GM10248 (cell line): Measurements from ENCODE around the gene CCDC85C.

Experiments used
- CTCF ChIA-PET: fragments of 300-600 bp; sonication (Branson Sonifier 250); formaldehyde crosslinking; extraction: SDS; loops from one replicate; lab custom pipeline; 2021; ENCODE audit warnings: antibody characterized with exemption; lab: Yijun Ruan, JAX
- POLR2A ChIA-PET: fragments of 350-650 bp; sonication (Branson Sonifier 250); formaldehyde crosslinking; extraction: SDS; loops from one replicate; lab custom pipeline; 2020; ENCODE audit warnings: antibody characterized with exemption; lab: Yijun Ruan, JAX
- DNase-seq: peaks from one replicate; pipeline ENCODE4 v3.0.0; 2012; ENCODE audit errors: extremely low spot score
- TF ChIP-seq, protein P1 (sequence below): IDR thresholded peaks from 2 replicates; pipeline ENCODE4 v1.5.1; 2012; ENCODE audit warnings: mild to moderate bottlenecking, low read depth; ENCODE audit errors: extremely low read depth, missing control alignments, control extremely low read depth

Gene CCDC85C

DNA sequence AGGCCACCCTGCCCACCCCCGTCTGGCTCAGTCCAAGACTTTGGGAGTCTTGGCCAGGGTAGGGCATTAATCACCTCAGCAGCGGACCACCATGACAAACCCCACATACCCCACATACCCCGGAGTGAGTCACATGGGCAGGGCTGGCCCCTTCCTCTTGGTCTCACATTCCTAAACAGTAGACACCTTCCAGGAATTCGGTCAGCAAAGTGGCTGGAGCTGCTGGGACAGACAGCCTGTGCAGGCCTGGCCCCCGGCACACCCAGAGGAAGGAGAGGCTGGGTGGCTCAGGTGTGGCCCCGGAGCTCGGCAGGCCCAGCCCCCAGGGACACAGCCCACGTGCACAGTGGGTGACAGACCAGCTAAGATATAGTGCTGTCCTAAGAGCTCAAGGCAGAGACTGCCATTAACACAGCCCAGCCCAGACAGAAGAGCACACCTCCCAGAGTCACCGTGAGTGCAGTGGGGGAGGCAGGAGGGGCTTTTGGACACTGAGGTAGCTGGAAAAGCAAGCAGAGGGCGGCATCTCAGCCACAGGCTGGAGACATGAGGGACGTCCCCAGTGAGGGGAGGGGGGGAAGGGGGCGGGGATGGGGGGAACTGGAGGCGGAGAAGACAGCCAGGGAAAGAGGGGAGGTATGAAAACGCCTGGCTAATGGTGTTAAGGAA is 24.0 kb downstream of the CCDC85C start:
- TF ChIP-seq, protein P1, sequence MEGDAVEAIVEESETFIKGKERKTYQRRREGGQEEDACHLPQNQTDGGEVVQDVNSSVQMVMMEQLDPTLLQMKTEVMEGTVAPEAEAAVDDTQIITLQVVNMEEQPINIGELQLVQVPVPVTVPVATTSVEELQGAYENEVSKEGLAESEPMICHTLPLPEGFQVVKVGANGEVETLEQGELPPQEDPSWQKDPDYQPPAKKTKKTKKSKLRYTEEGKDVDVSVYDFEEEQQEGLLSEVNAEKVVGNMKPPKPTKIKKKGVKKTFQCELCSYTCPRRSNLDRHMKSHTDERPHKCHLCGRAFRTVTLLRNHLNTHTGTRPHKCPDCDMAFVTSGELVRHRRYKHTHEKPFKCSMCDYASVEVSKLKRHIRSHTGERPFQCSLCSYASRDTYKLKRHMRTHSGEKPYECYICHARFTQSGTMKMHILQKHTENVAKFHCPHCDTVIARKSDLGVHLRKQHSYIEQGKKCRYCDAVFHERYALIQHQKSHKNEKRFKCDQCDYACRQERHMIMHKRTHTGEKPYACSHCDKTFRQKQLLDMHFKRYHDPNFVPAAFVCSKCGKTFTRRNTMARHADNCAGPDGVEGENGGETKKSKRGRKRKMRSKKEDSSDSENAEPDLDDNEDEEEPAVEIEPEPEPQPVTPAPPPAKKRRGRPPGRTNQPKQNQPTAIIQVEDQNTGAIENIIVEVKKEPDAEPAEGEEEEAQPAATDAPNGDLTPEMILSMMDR: no peak
- CTCF ChIA-PET: interaction anchor here (0.9 kb wide), 1 partner anchor 21 kb away, joined by 3 read pairs; no protein-coding TSS in a partner anchor
- DNase-seq: no peak
- POLR2A ChIA-PET: no interaction called here

DNA sequence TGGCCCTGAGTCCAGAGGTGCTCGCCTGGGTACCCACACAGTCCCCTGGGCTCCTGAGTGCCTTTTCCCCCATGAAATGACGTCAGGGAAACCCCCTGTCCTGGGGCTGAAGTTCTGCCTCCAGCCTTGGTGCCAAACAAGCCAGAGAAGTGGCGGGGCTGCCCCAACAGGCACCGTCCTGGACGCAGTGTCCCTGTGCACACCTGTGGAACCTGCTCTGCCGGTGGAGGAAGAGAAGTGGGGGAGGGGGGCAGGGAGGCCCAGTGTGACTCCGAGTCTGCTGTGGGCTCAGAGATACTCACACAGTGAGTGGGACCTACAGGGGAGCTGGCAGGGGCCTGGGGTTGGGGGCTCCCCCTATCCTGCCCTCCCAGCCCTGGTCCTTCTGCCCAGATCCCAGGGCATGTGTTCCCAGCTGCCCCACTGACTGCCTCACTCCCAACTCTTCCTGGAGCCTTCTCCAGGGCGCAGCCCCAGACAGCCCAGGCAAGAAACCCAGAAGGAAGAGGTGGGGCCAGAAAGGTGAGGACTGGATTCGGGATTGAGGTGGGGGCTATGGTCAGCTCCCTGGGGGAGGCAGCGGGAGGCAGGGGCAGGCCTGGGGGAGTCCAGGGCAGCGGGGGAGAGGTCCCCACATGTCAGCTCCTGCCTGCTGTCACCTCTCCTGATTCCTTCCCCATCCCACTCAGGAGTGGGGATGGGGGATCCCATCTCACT is 24.7 kb downstream of the CCDC85C start:
- ChIA-PET POLR2A (no interaction called here), CTCF (interaction anchor here (0.9 kb wide), 1 partner anchor 22 kb away, joined by 3 read pairs; no protein-coding TSS in a partner anchor)
- TF ChIP-seq, protein P1: no peak
- DNase-seq: no peak

DNA sequence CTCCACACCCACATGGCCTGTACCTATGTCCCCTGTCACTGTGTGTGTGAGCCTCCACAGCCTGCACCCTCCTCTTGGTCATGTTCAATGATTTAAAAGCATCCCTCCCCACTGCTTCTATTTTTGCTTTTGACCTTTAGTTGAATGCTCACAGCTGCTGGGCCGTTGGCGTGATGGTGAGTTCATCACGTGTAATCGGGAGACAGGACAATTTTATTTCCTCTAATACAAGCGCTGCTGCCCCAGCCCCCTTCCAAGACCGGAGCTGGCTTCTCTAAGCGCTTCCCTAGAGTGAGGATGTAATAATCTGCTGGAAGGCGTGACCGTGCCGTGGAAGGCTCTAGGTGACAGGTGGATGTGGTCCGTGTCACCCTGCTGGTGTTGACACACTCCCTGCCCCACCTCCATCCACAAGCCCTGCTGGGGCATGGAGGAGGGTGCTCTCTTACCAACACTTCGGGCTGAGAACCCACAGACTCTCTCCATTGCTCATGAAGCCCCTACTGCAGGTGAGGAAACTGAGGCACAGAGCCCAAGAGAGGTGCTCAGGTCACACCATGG is 25.4 kb downstream of the CCDC85C start:
- DNase-seq: no peak
- ChIA-PET CTCF (no interaction called here), POLR2A (no interaction called here)

DNA sequence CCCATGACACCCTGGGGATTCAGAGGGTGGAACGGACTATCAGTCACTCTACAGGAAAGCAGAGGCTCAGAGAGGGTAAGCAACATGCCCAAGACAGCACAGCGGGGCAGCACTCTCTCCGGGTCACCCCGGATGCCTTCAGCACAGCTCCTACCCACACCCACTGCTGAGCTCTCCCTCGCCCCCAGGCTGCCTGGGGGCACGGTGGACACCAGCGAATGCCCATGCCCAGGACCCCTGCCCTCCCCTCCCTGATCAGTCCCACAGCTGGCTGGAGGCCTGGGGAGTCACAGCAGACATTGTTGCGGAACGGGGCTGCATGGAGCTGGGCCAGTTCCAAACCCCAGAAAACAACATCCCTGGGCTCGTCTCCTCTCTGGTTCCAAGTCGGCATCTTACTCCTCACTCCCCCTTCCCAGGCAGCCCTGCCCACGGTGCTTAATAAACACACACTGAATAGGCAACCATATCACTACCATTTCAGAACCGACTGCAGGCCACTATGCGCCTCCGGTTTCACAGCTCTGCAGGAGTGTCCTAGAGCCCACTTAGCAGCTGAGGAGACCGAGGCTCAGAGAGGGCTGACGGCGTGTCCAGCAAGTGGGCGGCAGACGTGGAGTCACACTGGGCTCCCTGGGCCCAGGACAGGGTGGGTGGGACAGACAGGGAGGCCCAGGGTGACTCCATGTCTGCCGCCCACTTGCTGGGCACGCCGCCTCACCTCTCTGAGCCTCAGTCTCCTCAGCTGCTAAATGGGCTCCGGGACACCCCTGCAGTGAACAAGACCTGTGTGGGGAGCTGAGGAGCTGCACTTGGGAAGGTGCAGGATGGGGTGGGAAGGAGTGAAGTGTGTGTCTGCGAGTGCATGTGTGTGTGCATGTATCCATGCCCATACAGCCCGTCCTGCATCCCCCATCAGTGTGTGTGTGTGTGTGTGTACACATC is 27.0 kb downstream of the CCDC85C start:
- ChIA-PET POLR2A (no interaction called here), CTCF (no interaction called here)
- TF ChIP-seq, protein P1: no peak
- DNase-seq: no peak

More for the DNA sequence above, 25.4 kb downstream of the CCDC85C start:
- TF ChIP-seq, protein P1: no peak

DNA sequence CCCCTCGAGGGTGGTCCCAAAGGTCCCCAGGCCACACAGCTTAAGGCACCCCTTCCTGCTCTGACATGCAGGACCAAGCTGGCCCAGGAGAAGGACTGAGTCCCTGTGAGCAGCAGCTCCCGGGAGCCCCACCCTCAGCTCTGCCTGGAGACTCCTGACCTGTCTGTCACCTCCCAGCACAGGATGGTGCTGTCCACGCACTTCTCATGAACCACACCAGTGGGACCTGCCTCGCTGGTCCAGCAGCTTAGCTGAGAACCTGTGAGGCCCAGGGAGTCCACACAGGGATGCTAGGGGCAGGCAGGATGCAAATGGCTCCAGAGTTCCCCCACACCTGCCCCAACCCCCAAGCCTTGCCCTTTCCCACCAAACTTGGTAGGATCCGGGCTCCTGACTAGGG is 27.7 kb downstream of the CCDC85C start:
- TF ChIP-seq, protein P1: no peak
- CTCF ChIA-PET: interaction anchor here (1.4 kb wide), 1 partner anchor 52 kb away, joined by 4 read pairs; no protein-coding TSS in a partner anchor
- no peak for DNase-seq
- POLR2A ChIA-PET: no interaction called here
